Stimulated activated CD8-positive, alpha-beta memory T cell treated with anti-CD3 and anti-CD28 coated beads, Interleukin-7, amount 100 ng/mL, for 48 hours (primary cell): Measurements from ENCODE around the gene P2RX3.
"Not testable (repeated sequence)": the region's sequence is repeated elsewhere in the genome, so short reads cannot be mapped to it uniquely, and the experiment has no call there.

Source experiments
- DNase-seq, 2 donors: peaks; one replicate each; pipeline ENCODE4 v3.0.0-alpha.2; 2020; ENCODE audit warnings: low read depth in 1 of 2; ENCODE audit errors: extremely low read depth in 1 of 2

Gene P2RX3

GRCh38 chr11:57348052-57348451 is 9.9 kb downstream of the P2RX3 start:
- DNase-seq: no peak

- no peak for DNase-seq
Observed at GRCh38 chr11:57348636-57349313, 10.6 kb downstream of the P2RX3 start.

DNA sequence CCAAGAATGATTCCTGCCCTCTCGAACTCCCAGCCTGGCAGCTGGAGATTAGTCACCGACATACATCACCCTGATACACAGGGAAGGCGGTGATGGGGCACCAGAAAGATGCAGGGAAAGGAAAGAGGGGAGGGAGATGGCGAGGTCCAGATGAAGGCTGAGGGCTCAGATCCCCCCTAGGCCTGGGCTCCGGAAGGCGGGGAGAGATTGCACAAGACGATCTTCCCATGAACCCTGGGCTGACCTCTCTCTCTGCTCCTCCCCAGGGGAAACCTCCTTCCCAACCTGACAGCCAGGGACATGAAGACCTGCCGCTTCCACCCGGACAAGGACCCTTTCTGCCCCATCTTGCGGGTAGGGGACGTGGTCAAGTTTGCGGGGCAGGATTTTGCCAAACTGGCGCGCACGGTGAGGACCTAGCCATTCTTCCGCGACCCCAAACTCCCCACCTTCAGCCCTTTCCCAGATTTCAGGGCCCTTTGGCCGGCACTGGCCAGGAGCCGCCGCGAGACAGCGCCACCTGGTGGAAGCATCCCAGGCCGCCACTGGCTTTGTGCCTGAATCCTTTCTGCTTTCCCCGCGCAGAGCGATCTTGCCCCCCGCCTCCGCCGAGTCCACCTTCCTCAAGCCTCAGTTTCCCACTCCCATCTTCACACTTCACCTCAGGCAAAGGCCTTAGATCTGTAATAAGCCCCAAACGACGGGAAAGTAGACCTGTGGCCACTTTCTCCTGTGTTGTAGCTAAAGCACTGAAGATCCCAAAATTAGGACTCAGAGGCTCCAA is 11.5 kb downstream of the P2RX3 start:
- peak in 1 of 2 donors; percentile 42 for DNase-seq

GRCh38 chr11:57353036-57353435 is 14.9 kb downstream of the P2RX3 start:
- DNase-seq: no peak

DNA sequence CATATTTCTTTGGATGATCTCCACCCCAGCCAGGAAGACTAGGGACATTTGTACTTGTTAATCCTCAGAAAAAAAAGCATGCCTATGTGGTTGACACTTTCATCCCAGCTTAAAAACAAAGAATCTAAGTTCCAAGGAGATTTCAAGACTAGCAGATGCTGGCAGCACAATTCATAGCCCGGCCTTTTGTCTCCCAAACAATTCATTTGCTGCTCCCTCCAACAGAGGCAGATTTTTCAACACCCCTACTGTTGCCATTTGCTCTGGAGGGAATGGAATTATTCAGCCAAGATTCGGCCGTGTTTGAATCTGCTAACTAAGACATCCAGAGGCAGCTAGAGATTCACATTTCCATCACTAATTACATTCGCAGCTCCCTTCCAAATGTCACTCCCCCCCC is 15.3 kb downstream of the P2RX3 start:
- no peak for DNase-seq

DNA sequence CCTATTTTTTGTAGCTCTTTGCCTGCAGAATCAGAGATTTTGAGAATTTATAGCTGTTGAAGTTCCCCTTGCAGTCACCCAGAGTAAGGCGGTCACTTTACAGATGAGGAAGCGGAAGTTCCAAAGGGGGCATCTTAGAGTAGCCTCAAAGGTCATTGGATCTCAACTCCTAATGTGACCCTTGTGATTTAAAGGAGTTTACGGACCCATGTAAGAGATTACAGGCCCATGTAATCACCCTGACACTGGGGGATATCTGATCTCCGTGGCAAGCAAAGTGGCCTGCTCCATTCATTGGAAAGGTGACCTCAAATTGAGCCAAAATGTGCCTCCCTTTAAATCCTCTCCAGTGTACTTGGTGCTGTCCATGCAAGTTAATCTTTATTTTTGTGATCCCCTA is 15.7 kb downstream of the P2RX3 start:
- DNase-seq: no peak

GRCh38 chr11:57354699-57355098 is 16.5 kb downstream of the P2RX3 start:
- no peak for DNase-seq

GRCh38 chr11:57356268-57356667 is 18.1 kb downstream of the P2RX3 start:
- DNase-seq: no peak

DNA sequence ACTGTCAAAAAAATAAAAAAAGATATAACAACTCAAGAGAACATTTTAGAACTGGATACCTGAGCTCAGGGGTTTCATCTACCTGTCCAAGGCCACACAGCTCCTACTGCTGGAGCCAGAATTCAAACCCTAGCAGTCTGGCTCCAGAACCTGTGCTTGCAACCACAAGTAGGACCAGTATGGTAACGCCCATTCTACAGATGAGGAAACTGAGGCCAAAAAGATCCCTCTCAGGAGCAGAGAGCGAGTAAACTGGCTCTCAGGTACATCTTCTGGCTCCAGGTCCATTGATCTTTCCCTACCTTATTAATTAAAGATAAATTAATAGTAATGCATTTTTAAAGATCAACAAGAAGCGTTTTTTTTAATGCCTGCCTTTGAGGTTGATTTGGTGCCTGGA is 19.2 kb downstream of the P2RX3 start:
- DNase-seq: no peak

DNA sequence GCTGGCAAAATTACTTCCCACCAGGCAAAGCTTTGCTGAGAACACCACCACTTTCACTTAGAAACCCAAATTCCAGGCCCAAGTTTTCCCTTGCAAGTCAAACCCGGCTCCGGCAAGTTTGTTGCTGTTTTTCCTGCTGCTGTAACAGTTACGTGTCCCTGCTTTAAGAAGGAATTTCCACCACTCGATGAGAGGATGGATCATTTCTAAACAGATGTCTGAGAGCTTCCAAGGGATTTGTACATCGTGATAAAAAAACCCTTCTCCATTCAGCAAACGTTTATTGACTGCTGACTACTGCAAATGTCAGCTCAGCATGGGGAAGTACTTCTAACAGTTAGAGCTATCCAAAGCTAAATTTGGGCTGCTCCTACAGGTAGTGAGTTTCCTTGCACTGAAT is 19.7 kb downstream of the P2RX3 start:
- no peak for DNase-seq

- DNase-seq: no peak
Observed at GRCh38 chr11:57358543-57358961, 20.4 kb downstream of the P2RX3 start.

DNA sequence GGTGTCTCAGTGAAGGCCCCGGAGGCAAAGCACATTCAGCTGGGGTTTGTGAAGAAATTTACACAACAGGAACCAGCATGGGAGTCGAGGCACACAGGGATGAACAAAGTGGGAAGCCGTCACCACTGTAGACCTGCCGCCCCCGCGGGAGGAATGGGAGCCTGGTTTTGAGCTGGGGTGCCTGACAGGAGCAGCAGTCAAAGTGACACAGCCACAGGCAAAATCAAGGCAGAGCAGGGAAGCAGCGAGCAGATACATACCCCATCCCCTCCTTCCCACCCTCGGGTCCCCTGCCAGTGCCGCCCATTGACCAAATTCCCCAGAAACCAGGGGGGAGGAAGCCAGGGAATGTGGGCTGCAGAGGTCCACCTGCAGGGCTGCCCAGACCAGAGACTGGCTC is 20.8 kb downstream of the P2RX3 start:
- DNase-seq: no peak

DNA sequence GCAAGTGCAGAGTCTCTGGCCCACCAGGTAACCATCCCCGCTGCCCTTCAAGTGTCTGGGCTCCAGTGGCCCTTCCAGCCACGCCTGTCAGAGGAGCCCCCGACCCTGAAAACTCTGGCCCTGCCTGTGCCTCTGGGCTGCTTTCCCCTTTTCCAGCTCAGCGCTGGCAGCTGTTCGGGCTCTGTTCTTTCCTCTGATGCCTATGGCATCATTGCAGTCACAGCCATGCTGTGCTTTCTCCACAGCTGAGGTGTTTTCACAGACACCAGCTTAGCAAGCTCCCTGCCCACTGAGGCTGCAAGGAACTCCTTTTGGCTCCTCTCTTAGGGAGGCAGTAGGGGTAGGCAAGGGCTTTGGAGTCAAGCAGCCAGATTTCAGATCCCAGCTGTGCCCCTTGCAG is 21.2 kb downstream of the P2RX3 start:
- no peak for DNase-seq

DNA sequence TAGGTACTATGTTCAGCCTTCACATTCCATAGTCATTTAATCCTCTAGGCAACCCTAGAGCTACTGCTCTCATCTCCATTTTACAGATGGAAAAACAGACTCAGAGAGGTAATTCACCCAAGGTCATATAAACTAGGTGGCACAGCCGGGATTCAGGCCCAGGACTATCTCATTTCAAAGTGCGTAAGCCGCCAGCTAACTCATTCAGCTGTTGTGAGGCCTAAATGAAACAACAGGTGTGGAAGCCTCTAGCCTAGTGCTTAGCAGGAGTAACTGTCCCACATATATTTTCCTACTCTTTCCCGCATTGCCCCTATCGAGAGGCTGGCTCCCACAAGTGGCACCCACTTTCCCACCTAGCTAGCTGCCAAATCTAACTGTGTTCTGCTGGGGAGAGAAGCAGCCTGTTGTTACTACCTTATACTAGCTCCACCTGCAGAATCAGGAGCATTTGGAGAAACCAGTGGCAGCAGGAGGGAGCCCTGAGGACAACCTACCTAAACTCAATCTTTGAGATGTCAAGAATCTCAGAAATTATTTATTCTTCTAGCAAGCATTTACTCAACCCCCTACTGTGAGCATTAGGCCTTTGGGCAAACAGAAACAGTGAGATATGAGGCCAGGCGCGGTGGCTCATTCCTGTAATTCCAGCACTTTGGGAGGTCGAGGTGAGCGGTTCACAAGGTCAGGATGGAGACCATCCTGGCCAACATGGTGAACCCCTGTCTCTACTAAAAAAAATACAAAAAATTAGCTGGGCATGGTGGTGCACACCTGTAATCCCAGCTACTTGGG is 21.9 kb downstream of the P2RX3 start:
- DNase-seq: no peak

DNA sequence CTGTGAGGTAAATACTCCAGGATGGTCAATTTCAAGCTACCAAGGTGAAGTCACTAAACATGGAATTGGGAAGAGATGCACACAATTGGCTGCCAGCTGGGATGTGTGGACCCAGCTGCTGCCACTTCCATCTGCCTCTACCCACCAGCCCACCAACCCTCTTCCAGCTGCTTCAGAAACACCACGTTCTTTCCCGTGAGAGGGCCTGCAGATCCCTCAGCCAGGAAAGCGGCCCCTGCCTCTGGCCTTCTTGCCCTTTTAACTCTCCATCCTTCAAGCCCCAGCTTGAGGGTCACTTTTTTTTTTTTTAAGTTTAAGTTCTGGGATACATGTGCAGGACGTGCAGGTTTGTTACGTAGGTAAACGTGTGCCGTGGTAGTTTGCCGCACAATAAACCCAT is 22.8 kb downstream of the P2RX3 start:
- no peak for DNase-seq

DNA sequence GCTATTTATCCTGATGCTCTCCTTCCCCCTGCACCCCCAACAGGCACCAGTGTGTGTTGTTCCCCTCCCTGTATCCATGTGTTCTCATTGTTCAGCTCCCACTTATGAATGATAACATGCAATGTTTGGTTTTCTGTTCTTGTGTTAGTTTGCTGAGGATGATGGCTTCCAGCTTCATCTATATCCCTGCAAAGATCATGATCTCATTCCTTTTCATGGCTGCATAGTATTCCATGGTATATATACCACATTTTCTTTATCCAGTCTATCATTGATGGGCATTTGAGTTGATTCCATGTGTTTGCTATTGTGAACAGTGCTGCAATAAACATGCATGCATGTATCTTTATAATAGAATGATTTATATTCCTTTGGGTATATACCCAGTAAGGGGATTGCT is 23.3 kb downstream of the P2RX3 start:
- not testable (repeated sequence) for DNase-seq

DNA sequence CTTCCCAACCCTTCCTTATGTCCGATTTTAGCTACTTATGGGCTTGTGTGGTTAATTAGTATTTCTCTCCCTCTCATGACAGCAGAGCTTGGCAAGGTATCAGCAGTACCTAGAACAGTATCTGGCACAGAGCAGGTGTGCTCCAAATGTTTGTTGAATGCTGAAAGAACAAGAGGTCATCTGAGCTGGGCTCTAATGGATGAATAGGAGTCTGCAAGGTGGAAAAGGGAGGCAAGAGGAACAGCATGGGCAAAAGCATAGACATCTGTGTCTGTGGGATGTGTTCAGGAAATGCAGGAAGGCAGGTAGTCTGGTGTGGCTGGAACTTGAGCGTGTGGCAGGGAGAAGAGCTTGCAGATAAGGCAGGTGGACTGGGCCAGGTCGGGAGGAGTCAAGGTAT is 23.8 kb downstream of the P2RX3 start:
- DNase-seq: no peak

- no peak for DNase-seq
Observed at GRCh38 chr11:57363131-57364080, 25.3 kb downstream of the P2RX3 start.

DNA sequence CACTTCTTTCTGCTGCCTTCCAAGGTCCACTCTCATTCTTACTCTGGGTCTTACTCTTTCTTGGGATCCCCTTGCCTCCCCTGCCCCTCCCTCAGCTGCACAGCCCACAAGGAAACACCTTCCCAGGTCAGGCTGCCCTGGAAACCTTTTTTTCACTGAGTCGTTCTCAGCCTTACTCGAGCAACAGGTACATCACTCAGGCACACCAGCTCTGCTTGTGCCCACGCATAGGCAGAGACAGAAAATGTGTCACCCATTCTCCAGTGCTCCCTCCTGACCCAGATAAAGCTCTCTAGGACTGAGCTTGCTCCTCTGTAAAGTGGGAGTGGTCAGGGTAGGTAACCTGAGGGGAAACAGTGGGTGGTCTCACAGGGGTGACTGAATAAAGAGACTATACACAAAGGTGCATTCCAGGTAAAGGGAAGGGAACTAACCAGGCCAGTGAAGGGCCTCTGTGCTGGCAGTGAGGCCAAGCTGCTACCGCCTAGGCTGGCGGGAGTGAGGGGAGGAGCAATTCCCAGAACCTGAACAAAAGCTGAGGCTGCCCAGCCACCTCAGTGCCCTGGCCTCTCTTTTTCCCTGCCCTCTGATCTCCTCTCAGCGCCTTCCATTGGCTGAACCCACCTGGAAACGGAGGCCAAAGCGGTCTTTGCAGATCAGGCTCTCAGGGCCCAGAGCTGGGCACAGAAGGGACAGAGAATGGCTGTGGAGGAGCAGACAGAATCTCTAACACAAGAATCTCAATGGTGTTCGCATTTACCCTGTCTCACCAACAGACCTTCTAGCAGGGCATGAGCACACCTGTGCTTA is 26.9 kb downstream of the P2RX3 start:
- DNase-seq: no peak
